ACC112 (cell line): ENCODE results near the gene ARMH4.

Experiments
- H2AFZ ChIP-seq: fragments of 200-600 bp; sonication (generic); one replicate; pipeline ENCODE4 v1.6.0; 2017; ENCODE audit warnings: antibody characterized with exemption, low read length; ENCODE audit not compliant: unreplicated experiment
- H3K27ac ChIP-seq: fragments of 200-600 bp; sonication (generic); 2 replicates; pipeline ENCODE4 v1.5.1; 2014; ENCODE audit warnings: low read depth, mild to moderate bottlenecking, antibody characterized with exemption, low read length, moderate library complexity
- H3K27me3 ChIP-seq: fragments of 200-600 bp; sonication (generic); 2 replicates; pipeline ENCODE4 v1.6.1; 2014; ENCODE audit warnings: mild to moderate bottlenecking, antibody characterized with exemption, low read length, moderate library complexity, mixed read lengths; ENCODE audit not compliant: insufficient read depth
- H3K36me3 ChIP-seq: fragments of 200-600 bp; sonication (generic); 2 replicates; pipeline ENCODE4 v1.6.1; 2016; ENCODE audit warnings: mild to moderate bottlenecking, antibody characterized with exemption, low read length, moderate library complexity, mixed read lengths; ENCODE audit not compliant: insufficient read depth
- H3K4me1 ChIP-seq: fragments of 200-600 bp; sonication (generic); one replicate; pipeline ENCODE4 v1.6.1; 2016; ENCODE audit warnings: low read length, mixed read lengths; ENCODE audit not compliant: insufficient read depth, unreplicated experiment, control insufficient read depth
- H3K4me3 ChIP-seq: fragments of 200-600 bp; sonication (generic); 2 replicates; pipeline ENCODE4 v1.5.1; 2014; ENCODE audit warnings: mild to moderate bottlenecking, low read depth, low read length
- H3K79me2 ChIP-seq: fragments of 200-600 bp; sonication (generic); one replicate; pipeline ENCODE4 v1.6.0; 2016; ENCODE audit warnings: low read length; ENCODE audit not compliant: control insufficient read depth, unreplicated experiment, insufficient read depth

The ARMH4 gene

GRCh38 chr14:58145936-58146335, 6.1 kb downstream of the ARMH4 start:
- H3K4me1 ChIP-seq, result no peaks in the 10 kb centered on the region

GRCh38 chr14:58143106-58143505, 8.9 kb downstream of the ARMH4 start:
- Histone ChIP-seq H3K4me3 (no peak overlapping the region), H3K27ac (no peak overlapping the region), H3K4me1 (no peaks in the 10 kb centered on the region), H3K27me3 (peaks cover 29% of the 10 kb centered on the region), H2AFZ (no peak overlapping the region), H3K36me3 (no peaks in the 10 kb centered on the region), H3K79me2 (no peaks in the 10 kb centered on the region)

More at GRCh38 chr14:58145936-58146335, 6.1 kb downstream of the ARMH4 start:
- no peaks in the 10 kb centered on the region for H3K79me2 ChIP-seq
- no peak overlapping the region for H3K4me3 ChIP-seq
- H3K27me3 ChIP-seq, result peaks cover 58% of the 10 kb centered on the region
- no peak overlapping the region for H3K27ac ChIP-seq
- H3K36me3 ChIP-seq, result no peaks in the 10 kb centered on the region
- no peak overlapping the region for H2AFZ ChIP-seq

GRCh38 chr14:58141893-58142292, 10.1 kb downstream of the ARMH4 start:
- no peak overlapping the region for H3K27ac ChIP-seq
- H3K27me3 ChIP-seq, result peaks cover 17% of the 10 kb centered on the region
- no peak overlapping the region for H3K4me3 ChIP-seq
- H3K4me1 ChIP-seq, result no peaks in the 10 kb centered on the region
- no peak overlapping the region for H2AFZ ChIP-seq
- no peaks in the 10 kb centered on the region for H3K36me3 ChIP-seq
- no peaks in the 10 kb centered on the region for H3K79me2 ChIP-seq

- H3K4me3 ChIP-seq, result no peak overlapping the region
- H3K27me3 ChIP-seq, result no peaks in the 10 kb centered on the region
- H2AFZ ChIP-seq, result no peak overlapping the region
- no peak overlapping the region for H3K27ac ChIP-seq
- H3K4me1 ChIP-seq, result peaks cover 4% of the 10 kb centered on the region
- no peaks in the 10 kb centered on the region for H3K36me3 ChIP-seq
- H3K79me2 ChIP-seq, result no peaks in the 10 kb centered on the region
These were observed 13.1 kb downstream of the ARMH4 start for GRCh38 chr14:58138714-58139482.

DNA sequence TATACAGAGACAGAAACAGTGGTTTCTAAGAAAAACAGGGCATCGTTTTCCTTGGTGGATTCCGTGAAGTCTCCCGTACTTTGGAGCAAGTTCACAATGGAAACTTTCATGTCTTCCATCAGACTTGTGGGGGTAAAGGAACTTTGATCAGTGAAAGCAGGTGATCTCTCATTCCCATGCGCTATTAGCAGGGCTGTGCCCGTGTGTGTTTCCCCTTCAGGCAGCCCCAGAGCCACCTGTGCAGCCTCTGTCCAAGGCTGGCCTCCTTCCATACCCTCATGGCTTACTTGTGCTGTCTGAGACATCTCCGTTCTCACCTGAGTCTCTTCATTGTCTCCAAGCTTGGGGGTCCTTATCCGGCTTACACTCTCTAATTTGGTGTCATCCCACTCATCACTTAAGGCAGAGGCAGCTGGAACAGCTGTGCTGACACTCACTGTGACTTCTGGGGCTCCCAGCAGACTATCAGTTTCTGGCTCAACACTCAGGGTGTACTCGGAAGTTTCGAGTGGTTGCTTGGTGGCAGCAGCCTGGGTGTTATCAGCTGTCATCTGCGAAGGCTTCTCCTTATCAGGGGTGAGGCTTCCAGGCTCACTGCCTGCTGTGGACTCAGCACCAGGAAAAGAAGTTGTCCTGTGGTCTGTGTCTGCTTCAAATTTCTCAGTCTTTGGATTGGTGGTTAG, 13.8 kb downstream of the ARMH4 start:
- H3K4me1 ChIP-seq, result peaks cover 6% of the 10 kb centered on the region
- H3K79me2 ChIP-seq, result no peaks in the 10 kb centered on the region

GRCh38 chr14:58133739-58134138, 18.3 kb downstream of the ARMH4 start:
- H3K36me3 ChIP-seq, result no peaks in the 10 kb centered on the region
- H3K27me3 ChIP-seq, result no peaks in the 10 kb centered on the region
- peaks cover 17% of the 10 kb centered on the region for H3K4me1 ChIP-seq
- H3K79me2 ChIP-seq, result no peaks in the 10 kb centered on the region
- H2AFZ ChIP-seq, result no peak overlapping the region
- no peak overlapping the region for H3K4me3 ChIP-seq
- no peak overlapping the region for H3K27ac ChIP-seq

More for the DNA sequence above, 13.8 kb downstream of the ARMH4 start:
- no peak overlapping the region for H3K4me3 ChIP-seq
- no peaks in the 10 kb centered on the region for H3K27me3 ChIP-seq
- no peaks in the 10 kb centered on the region for H3K36me3 ChIP-seq
- no peak overlapping the region for H3K27ac ChIP-seq
- no peak overlapping the region for H2AFZ ChIP-seq

- Histone ChIP-seq H2AFZ (peak overlapping the region; percentile 72), H3K27ac (no peak overlapping the region), H3K79me2 (no peaks in the 10 kb centered on the region), H3K36me3 (no peaks in the 10 kb centered on the region), H3K4me1 (peaks cover 17% of the 10 kb centered on the region), H3K27me3 (no peaks in the 10 kb centered on the region), H3K4me3 (no peak overlapping the region)
These were observed 20.6 kb downstream of the ARMH4 start for GRCh38 chr14:58131386-58131785.

- H3K36me3 ChIP-seq, result no peaks in the 10 kb centered on the region
- H3K4me3 ChIP-seq, result no peak overlapping the region
- H3K27me3 ChIP-seq, result no peaks in the 10 kb centered on the region
- no peak overlapping the region for H2AFZ ChIP-seq
- H3K79me2 ChIP-seq, result no peaks in the 10 kb centered on the region
- peaks cover 17% of the 10 kb centered on the region for H3K4me1 ChIP-seq
- H3K27ac ChIP-seq, result no peak overlapping the region
These were observed 21.8 kb downstream of the ARMH4 start for GRCh38 chr14:58130116-58130782.

DNA sequence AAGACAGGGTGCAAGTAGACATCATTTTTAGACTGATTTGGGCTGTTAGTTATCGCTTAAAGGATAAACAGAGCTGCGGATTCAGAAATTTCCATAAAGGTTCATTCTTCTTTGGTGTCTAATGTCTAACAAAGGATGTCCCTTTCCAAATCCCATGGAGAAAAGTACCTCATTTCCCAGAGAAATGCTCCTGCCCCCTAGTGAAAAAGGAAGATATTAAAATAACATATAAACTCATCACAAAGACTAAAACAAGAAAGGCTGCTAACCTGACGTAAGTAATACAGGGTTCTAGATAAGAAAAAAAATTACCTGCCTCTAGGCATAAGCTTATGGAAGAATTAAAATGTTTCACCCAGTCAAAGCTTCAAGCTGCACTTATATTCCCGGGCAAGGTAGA, 22.8 kb downstream of the ARMH4 start:
- Histone ChIP-seq H3K4me1 (peaks cover 16% of the 10 kb centered on the region), H3K27me3 (no peaks in the 10 kb centered on the region), H3K4me3 (no peak overlapping the region), H2AFZ (no peak overlapping the region), H3K27ac (no peak overlapping the region), H3K36me3 (no peaks in the 10 kb centered on the region), H3K79me2 (no peaks in the 10 kb centered on the region)

GRCh38 chr14:58128416-58128815, 23.6 kb downstream of the ARMH4 start:
- H3K4me1 ChIP-seq, result peaks cover 11% of the 10 kb centered on the region
- H3K4me3 ChIP-seq, result no peak overlapping the region
- no peak overlapping the region for H2AFZ ChIP-seq
- no peaks in the 10 kb centered on the region for H3K27me3 ChIP-seq
- no peak overlapping the region for H3K27ac ChIP-seq
- H3K36me3 ChIP-seq, result no peaks in the 10 kb centered on the region
- H3K79me2 ChIP-seq, result no peaks in the 10 kb centered on the region
